HG02588 (cell line): ENCODE data around the gene TFE3.
A peak's percentile ranks its signal among the peaks of the same experiment; 100 is the strongest.
"Not testable (repeated sequence)": the region's sequence is repeated elsewhere in the genome, so short reads cannot be mapped to it uniquely, and the experiment has no call there.

ENCODE experiments used
- ATAC-seq: cut with Tn5 transposase; IDR thresholded peaks from one replicate; pipeline ENCODE4 v1.9.1; 2021; ENCODE audit warnings: mild to moderate bottlenecking, moderate library complexity; ENCODE audit not compliant: unreplicated experiment

TFE3 gene

DNA sequence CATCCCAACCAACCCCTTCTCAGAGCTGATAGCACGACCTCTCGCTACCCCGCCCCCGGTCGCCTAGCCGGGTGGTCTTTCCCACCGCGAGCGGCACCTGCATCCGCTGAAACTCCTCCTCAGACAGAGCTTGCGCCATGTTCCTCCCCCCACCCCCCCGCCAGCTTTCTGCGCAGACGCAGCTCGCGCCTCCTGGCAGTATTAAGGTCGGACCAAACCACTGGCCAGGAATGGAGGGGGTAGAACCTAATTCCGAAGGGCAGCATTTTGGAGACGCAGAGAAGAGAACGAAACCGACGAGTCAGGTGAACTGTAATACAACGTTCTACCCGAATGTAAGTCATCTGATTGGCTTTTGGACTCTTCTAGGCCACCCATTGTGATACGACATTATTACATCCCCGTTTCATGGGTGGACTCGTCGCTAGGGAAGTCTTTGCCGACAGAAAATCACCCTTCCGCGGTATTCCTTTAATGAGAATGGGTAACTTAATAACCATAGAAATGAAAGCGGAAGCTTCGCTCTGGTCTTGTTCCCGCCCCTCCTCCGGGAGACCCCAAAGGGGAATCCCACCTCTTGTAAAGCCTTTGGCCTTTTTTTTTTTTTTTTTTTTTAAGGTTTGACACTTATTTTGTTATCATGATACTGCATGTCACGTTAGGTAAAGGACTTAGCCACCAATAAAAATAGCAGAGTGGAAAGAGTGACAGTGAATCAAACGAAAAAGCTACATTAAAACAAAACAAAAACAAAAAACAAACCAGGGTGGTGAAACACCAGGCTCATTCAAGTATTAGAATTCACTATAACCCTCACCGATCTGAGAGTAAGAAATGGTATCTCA is 40.8 kb downstream of the TFE3 start, which contains the start of gene GRIPAP1:
Gene GRIPAP1, minus strand, starts transcription at position 174 of the 845 bp plus-strand sequence. Its CDS starts 35 bp downstream, at position 139.
- ATAC-seq: peak; percentile 77

DNA sequence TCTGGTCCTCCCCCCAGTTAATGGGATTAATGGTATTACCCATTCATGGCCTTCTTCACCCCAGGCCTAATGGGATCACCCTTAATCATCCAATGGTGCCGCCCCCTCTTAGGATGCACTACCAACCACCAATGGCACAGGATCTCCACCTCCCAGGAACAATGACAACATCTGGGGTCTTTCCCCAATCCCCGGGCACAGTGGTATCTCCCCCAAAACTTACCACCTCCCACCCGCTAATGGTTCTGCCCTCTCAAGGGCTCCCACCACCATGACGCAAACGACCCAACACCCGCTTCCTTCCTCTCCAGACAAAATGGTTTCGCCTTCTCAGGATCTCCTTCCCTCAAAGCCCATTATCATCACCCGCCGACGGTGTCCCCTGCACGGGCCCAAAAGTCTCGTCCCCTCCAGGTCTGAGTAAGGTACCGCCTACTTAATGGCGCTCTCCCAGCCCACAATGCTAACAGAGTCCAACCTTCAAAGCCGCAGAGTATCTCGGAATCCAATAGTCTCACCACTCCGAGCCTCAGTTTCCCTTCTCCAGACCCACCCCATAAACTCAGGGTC is 41.6 kb downstream of the TFE3 start:
- peak; percentile 27 for ATAC-seq

DNA sequence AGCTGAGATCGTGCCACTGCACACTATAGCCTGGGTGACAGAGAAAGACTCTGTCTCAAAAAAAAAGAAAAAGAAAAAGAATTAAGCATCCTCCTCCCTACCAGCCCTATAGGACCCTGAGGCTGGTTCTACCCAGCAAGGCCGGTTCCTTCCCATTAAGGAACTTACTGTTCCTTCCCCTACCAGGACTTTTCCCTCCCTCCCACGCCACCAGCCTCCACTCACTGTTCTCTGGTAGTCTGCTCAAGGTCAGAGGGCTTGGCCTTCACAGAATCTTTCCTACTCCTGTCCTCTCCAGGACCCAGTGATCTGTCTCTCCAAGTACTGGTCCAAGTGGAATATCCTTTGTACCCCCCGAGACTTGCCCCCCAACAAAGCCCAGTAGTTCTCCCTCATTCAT is 42.5 kb downstream of the TFE3 start:
- no peak for ATAC-seq

DNA sequence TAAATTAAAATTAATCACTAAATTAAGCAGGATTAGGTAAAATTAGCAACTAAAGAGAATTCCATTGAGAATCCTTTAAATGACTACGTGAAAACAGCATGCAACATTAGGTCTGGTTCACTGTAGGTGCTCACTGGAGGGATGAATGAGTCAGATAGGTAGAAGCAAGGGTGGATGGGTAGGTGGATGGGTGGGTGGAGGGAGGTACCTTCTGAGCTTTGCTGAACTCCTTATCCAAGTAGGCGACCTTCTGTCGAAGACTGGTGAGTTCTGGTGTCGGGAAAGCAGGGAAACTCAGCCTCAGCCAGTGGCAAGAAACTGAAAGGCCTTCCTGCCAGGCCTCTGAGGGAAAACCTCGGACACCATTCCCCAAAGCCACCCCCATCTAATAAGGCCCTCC is 44.1 kb downstream of the TFE3 start:
- no peak for ATAC-seq

DNA sequence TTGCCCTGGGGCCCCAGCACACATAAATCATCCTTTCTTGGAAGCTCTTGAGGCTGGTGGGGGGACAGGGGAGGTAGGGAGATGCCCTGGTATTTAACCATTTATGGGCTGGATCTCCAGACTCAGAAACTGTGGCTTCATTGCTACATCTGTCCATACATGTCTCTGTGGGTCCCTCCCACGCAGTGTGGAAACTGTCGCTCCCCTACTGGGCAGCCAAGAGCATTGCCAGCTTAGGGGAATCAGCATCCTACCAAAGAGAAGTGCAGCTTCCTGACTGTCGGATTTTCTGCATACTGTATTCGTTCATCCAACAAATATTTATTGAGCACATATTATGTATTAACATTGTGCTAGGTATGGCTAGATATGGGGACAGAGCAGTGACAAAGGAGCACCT is 44.8 kb downstream of the TFE3 start:
- no peak for ATAC-seq

DNA sequence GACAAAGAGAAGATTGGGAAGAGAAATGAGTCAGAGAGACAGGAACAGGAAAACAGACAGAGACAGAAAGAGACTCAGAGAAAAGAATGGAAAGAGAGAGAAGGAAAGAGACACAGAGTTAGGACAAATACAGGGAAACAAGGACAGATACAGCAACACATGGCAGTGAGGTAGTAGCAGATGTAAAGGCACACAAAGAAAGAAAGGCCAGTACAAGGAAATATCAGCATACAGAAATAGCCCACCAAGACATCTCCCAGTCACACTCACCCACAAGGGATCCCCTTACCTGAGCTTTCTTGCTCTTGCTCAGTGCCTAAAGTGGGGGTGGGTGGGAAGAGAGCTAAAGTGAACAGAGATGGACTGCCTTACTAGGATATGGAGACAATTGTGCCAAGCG is 45.3 kb downstream of the TFE3 start:
- no peak for ATAC-seq

DNA sequence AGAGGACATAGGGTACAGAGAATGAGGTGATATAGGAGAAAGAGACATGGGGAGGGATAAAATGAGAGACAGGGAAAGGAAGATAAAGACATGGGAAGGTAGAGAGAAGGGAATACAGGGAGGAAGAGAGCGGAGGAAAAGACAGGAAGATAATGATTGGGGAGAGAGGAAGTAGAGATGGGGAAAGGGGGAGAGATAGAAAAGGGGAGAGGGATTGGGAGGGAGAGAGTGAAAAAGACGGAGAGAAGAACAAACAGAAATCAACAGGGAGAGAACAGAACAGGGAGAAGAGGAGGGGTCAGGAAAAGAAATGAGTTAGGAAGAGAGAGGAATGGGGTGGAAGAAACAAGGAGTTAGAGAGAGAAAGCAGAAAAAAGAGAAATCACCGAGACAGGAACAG is 45.7 kb downstream of the TFE3 start:
- ATAC-seq: no peak

DNA sequence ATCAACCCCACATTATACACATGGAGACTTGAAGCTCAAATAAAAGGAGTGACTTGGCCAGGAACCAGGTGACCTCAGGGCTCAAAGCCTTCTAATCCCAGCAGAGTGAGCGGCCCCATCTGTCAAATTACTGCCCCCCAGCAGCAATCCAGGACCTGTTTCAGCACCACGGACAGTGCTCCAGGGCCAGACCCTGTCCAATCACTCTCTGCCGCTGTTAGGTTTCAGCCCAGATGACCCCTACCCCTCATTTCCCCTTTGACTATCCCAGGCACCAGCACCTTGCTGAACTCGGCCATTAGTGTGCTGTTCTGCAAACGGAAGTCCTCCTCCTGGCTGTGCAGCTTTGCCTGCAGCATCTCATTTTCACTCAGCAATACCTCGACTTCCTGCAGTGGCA is 46.2 kb downstream of the TFE3 start:
- no peak for ATAC-seq

DNA sequence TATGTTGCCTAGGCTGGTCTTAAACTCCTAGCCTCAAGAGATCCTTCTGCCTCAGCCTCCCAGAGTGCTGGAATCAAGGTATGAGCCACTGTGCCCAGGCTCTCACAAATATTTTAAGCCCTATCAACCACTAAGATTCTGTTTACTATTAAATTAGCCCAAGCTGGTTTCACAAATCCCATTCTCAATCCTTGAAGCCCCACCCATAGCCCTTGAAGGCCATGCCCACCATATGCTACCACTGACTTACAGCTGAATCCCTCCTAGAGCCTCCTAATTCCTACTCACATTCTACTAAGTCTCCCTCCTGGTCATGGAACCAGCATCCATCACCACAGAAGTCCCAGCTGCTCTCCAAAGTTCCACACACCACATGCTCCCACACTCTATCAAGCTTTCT is 50.8 kb downstream of the TFE3 start:
- no peak for ATAC-seq

DNA sequence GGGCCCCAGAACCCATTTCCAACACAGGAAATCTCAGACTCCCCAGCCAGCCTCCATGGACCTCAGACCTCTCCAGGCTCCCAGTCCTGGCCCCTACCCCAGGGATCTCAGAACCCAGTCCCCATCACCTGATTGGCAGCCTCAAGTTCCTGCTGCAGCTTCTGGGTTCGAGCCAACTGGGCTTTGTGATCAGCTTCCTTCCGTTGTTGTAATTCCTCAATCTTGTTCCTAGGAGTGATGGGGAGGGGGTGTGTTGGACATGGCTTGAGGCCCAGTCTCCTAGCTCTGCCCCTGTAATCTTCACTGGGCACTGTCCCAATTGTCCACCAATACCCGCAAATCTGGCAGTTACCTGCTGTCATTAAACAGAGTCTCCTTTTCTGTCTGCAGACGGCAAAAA is 53.7 kb downstream of the TFE3 start:
- ATAC-seq: no peak

DNA sequence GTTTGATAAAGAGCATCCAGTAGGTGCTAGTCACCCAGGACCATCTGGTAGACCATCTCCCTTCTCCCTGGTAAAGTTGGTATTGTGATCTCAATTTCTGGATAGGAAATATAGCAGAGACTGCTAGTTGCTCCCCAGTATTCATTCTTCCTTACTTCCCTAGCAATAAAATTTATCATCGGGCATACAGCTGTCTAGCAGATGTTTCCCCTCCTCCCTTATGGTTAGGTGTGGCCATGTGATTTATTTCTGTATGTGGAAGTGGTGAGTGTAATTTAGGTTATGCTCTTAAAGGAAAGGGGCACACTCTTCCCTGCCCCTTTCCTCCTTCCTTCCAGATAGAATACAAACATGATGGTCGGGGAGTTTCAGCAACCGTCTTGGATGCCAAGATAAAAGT is 59.3 kb downstream of the TFE3 start:
- ATAC-seq: no peak

DNA sequence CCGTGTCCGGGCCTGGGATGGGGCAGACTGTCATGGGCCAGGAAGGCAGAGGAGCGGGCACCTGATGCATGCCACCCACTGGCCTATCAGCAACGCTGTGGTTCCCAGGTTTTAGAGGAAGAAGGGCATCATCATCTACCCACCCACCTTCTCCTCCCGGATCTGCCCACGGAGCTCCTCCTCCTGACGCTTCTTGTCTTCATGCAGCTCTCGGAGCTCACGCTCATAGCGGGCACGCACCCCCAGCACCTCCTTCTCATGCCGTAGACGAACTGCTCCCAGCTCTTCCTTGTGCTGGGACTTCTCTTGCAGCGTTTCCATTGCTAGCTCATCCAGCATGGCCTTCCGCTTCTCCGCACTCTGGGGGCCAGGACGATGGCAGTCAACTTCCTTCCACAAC is 60.1 kb downstream of the TFE3 start:
- no peak for ATAC-seq

DNA sequence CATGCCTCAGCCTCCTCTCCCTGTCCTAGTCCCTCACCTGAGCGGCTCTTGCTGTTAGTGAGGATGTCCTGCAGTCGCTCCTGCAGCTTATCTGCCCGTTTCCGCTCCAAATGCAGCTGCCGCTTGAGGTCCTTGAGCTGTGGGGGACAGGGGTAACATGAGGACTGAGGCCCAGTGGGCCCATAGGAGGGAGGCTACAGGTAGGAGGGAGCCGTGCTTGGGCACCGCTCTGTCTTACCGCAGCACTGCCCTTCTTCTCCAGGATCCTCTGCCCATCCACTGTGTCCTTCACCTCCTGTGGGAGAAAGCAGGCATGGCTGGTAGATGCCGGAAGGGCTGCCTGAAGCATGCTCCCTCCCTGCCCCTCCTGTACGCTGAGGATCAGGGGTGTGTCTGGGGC is 62.0 kb downstream of the TFE3 start:
- no peak for ATAC-seq

DNA sequence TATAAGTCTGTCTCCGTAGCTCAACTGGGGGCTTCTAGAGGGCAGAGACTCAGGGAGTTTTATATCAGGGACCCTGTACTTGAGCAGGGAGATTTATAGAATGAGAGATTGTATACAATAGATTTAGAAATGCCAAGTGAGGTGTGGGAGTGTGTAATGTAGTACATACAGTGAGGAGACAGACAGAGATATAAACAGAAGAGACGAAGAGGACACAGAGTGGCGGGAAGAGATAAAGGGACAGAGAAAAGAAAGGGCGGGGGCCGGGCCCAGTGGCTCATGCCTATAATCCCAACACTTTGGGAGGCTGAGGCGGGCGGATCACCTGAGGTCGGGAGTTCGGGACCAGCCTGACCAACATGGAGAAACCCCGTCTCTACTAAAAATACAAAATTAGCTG is 62.8 kb downstream of the TFE3 start:
- ATAC-seq: not testable (repeated sequence)
